EL (cell line): ENCODE measurements around the gene ALK.

Experiments
- DNase-seq: peaks from one replicate; pipeline ENCODE4 v3.0.0-alpha.2; 2016

The ALK gene

DNA sequence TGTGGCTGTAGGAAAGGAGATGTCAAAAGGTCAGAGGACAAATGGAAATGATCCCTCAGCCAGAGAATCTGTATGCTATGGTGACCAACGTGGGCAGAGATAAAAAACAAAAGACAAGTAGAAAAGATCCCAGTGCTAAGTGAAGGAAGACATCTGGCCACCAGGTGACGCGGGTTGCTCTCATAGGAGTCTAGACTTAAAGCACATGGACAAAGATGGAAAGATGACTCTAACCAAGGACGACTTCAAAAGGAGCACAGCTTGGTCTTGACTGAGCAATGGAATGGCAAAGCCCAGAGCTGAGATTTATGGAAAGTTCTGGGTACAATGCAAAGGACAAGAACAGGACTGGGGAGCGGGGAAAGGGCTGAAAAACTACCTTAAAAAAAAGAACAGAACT, 709.4 kb downstream of the ALK start:
- peak; percentile 23 for DNase-seq

GRCh38 chr2:29209551-29209950, 711.8 kb downstream of the ALK start:
- no peak for DNase-seq

DNA sequence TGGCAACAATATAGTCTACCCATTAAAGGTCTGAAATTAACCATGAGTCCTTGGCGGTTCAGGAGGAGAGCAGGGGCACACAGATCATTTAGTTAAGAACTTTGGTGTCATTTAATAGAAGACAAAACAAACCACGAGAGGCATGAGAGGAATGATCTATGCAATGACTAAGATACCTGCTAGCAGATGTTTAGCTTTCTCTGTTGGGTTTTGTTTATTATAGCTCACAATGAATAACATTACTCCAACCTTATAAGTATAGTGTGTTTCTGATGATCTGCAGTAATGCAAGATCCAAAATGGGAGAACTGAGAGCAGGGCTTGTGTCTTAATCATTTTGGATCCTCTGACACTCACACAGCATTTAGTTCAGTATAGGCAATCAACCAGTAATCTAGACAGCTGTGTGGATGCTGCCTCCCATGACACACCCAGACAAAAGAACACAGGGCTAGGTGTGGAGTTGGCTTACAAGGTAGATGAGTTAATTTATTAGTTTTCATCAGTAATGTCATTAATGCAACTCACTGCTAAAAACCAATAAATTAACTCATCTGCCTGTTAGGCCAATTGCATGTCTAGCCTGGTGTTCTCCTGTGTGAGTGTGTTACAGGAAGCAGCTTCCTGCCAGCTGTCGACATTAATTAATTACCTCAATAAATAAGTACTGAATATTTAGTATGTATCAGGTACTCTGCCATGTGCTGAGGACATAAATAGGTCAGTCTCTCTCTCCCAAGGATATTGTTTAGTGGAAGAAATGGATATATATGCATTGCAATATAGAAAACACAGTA, 713.8 kb downstream of the ALK start:
- no peak for DNase-seq

DNA sequence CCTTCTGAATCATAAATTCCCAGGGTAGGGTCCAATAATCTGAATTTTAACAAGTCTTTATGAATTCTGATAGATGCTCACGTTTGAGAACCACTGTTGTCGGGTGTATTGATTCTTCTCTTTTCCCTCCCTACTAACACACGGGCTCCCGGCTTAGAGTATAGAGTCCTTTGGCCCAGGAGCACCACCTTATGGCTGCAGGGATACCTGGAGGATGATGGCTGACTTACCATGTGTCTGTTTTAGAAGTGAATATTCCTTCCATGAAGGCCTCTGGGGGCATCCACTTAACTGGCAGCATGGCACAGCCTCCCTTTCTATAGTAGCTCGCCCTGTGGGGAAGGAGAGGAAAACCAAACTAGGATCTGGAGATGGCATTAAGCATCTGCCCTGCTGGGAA, 714.4 kb downstream of the ALK start:
- no peak for DNase-seq

- DNase-seq: no peak
These were observed 718.4 kb downstream of the ALK start for GRCh38 chr2:29202819-29203495.

DNA sequence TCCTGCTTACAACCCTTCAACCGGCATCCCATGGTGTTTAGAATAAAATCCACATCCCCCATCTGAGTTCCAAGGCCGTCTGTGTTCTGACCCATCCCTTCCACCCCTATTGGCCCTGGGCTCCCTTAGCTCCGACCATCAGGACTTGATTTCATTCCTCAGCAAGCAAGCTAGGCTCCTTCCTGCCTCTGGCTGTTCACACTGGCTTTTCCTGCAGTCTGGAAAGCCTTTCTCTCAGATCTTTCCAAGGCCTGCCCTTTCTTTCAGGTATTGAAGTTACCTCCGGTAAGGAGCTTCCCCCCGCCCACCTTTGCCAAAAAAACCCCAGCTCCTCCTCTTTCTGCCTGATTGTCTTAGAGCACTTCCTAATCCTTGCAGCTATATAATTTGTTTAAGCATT, 719.4 kb downstream of the ALK start:
- no peak for DNase-seq

GRCh38 chr2:29196792-29197788, 724.3 kb downstream of the ALK start:
- DNase-seq: peak; percentile 63

DNA sequence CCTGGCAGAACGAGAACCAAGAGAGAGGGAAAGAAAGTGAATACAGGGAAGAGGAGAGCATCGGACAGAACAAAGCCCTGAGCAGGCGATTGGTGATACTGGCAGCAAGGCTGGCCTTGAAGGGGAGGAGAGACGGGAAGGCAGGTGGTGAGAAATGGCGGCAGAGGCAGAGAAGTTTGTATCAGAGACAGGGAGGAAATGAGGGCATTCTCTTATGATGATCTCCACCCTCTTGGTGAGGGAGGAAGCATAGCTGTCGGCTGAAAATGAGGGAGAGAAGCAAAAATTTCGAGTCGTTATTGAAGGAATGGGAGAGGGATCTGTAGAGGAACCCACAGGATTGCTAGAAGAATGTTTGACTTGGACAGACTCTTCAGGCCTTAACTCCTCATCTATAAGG, 725.6 kb downstream of the ALK start:
- DNase-seq: no peak

DNA sequence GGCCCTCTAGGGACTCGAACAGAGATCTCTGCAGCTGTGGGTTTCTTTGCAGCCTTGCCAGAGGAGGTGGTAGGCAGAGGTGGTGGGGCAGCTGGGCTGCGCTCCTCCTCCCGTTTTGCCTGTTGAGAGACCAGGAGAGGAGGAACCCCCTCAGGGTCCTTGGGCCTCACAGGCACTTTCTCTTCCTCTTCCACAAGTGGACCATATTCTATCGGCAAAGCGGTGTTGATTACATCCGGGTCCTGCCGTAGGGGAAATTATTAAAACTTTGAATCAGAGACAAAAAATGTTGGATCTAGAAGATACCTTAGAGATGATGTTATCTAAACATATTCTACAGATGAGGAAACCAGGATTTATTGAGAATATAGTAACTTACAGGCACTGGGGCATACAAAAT, 727.7 kb downstream of the ALK start:
- peak; percentile 42 for DNase-seq

DNA sequence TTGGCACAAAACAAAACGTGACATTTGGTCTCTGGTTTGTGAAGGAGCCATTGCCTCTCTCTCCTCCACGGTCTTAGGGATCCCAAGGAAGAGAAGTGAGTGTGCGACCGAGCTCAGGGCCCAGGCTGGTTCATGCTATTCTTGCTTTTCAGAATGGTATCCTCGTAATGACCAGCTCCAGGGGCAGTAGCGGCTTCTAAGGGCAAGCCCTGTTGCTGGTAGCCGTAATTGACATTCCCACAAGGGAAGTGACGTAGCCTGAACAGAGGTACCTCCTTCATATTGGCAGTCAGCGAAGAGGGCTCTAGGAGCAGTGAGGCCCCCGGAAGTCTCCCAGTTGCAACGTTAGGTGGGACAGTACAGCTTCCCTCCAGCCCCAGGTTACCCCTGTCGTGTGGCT, 728.3 kb downstream of the ALK start:
- DNase-seq: no peak

DNA sequence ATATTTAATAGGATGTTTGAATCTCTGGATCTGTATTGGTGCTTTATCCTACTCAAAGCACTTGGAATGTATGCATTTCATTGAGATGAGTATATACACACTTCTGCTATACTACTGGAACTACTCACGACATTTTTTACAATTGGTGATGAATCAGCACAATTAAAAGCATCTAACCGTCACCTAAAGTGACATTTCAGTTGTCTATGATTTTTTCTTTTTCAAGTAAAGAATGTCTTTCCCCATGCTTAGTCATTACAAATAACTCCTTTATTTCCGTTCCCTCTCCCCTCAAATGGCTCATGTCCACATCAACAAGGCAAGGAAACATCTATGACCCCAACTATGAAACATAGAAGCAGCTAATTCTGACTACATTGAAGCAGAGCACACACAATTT, 728.9 kb downstream of the ALK start:
- DNase-seq: peak; percentile 75

- DNase-seq: no peak
These were observed 729.6 kb downstream of the ALK start for GRCh38 chr2:29191817-29192216.

DNA sequence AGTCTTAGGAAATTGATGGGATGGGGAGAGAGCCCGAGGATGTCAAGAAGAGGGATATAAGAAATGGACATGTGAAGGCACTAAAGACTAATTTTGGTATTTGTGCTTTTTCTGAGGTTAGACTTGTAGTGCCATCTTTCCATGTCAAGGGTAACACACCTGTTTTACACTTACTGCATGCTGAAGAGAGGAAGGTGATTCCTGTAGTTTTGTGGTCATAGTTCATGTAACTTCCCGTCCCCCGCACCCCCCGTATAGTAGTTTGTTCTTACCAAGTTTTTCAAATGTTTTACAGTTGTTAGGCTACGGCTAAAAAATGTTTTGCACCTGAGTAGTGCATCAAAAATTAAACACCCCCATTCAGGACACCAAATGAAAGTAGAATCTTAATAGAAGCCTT, 732.3 kb downstream of the ALK start:
- no peak for DNase-seq

DNA sequence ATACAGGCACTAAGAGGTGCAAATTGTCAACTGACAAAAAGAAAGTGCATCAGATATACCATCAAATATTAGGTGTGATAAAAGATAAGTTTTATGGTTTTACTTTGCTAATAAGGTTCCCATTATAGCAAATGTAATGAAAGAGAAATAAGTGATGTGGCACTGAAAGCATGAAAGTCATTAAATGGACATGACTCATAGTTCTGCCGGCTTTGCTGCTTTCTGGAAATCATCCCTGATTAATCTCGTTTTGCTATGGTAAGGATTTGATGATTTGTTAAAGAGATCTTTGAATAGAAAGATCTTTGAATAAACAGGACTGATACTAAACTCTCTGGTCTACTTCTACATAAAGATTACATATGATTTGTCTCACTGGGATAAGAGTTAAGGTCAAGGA, 733.5 kb downstream of the ALK start:
- DNase-seq: peak; percentile 47

DNA sequence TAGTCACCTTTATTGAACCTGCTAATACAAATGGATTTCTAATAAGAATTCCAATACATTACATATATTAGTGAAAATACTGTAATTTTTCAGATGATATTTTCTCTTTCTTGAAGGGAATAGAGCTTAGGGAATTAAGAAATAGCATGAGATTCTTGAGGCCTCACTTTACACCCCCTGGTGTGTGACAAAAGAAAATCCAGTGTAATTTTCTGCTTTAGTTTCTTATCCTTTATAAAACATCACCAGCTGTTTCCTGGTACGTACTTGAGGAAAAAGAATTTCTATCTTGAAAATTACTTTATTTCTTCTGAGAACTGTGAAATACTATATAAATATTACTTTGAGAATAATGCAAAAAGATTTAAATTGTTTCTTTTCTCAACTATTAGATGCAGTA, 734.6 kb downstream of the ALK start:
- DNase-seq: no peak

- DNase-seq: no peak
These were observed 736.9 kb downstream of the ALK start for GRCh38 chr2:29184531-29184930.

- no peak for DNase-seq
These were observed 738.5 kb downstream of the ALK start for GRCh38 chr2:29182920-29183319.

DNA sequence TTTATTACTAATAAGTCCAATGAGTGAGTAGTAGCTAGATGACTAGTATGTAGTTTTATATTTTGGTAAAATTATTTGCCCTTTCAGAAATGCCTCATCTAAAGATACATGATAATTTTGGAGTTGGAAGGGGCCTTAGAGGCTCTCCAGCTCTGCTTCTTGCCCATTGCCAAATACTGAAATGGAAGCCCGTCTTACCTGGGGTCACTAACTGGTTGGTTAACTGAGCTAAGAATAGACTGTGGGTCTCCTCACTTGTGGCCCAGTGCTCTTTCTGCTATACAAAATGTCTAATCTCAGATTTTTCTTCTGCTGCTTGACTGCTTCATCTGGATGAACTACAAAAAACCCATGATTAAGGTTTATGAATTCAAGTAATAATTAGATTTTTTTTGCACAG, 739.1 kb downstream of the ALK start:
- DNase-seq: no peak

- no peak for DNase-seq
These were observed 746.0 kb downstream of the ALK start for GRCh38 chr2:29175338-29175737.

DNA sequence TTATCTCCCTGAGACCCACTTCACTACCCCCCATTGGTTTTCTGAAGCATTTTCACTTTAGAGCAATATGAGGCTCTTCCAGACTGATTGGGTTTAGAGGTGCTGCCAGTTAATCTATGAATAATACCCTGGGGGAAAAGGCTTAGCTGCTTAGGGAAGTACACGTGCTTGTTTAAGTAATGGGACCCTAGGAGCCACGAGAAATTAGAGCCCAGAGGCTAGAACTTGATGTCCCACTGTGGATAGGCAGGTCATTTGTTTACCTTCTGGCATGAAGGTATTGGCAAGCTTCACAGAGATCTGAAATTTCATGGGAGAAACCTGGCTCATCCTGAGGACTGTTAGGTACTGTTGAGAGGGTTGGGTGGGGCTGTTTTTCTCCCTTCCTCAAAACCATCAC, 746.4 kb downstream of the ALK start:
- DNase-seq: no peak

DNA sequence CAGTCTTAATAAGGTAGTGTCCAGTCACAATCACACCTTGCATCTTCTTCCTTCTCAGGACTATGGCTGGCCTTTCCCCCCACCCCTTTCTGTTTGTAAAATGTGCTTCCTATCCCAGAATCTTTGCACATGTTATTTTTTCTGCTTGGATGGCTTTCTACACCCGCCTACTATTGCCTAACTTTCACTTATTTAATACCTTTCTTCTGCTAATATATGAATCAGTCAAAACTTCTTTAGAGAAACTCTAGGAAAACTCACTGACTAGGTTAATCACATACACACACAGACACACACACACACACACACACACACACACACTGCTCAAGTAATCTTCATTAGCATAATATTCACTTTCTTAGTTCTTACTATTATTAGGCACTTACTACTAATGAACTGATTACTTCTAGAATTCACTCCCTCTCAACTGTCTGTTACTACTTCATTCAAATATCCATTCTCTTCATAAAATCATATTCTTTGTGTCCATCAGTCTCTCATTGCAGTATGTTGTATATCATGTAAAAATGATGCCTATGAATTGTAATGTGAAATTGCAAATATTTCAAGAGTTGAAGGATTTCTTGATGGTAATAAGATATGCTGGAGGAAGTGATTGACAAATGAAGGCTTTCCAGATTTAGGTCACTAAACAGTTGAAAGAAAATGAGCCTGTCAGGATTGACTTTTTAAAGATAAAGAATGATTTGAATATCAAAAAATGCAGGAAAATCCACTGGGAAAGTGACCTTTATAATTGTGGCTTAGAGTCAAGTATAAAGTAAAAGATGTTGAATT, 754.9 kb downstream of the ALK start:
- DNase-seq: no peak
